OCI-LY1 (cell line): ENCODE data around the gene CD79A.

ENCODE experiments used
- H2AFZ ChIP-seq: fragments of 200-600 bp; sonication (generic), shearing (Covaris generic); 2 replicates; pipeline ENCODE4 v1.6.0; 2014; ENCODE audit warnings: antibody characterized with exemption, mild to moderate bottlenecking, low read length
- H3F3A ChIP-seq: fragments of 200-600 bp; sonication (generic), shearing (Covaris generic); 2 replicates; pipeline ENCODE4 v1.6.0; 2014; ENCODE audit warnings: mild to moderate bottlenecking, antibody characterized with exemption, low read length, moderate library complexity; ENCODE audit not compliant: insufficient read depth
- H3K27ac ChIP-seq: fragments of 200-600 bp; sonication (generic); 2 replicates; pipeline ENCODE4 v1.5.1; 2014; ENCODE audit warnings: low read length, mixed run types, mild to moderate bottlenecking, low read depth; ENCODE audit not compliant: poor library complexity, severe bottlenecking
- H3K27me3 ChIP-seq: fragments of 200-600 bp; sonication (generic); 2 replicates; pipeline ENCODE4 v1.6.0; 2014; ENCODE audit warnings: antibody characterized with exemption, mild to moderate bottlenecking, low read length, moderate library complexity; ENCODE audit not compliant: insufficient read depth
- H3K36me3 ChIP-seq: fragments of 200-600 bp; sonication (generic); 2 replicates; pipeline ENCODE4 v1.6.1; 2014; ENCODE audit warnings: mild to moderate bottlenecking, antibody characterized with exemption, low read length, moderate library complexity, mixed read lengths; ENCODE audit not compliant: insufficient read depth
- H3K4me1 ChIP-seq: fragments of 200-600 bp; sonication (generic); 2 replicates; pipeline ENCODE4 v1.5.1; 2014; ENCODE audit warnings: mild to moderate bottlenecking, low read length, moderate library complexity; ENCODE audit not compliant: insufficient read depth, severe bottlenecking
- H3K4me2 ChIP-seq: fragments of 200-600 bp; sonication (generic), shearing (Covaris generic); 2 replicates; pipeline ENCODE4 v1.6.1; 2014; ENCODE audit warnings: low read length
- H3K4me3 ChIP-seq: fragments of 200-600 bp; sonication (generic); 2 replicates; pipeline ENCODE4 v1.5.1; 2014; ENCODE audit warnings: low read length, low read depth, mild to moderate bottlenecking, mixed read lengths; ENCODE audit not compliant: poor library complexity, severe bottlenecking
- H3K79me2 ChIP-seq: fragments of 200-600 bp; shearing (Covaris generic); 2 replicates; pipeline ENCODE4 v1.6.1; 2016; ENCODE audit warnings: mixed run types, low read length, mixed read lengths; ENCODE audit not compliant: insufficient read depth
- H3K9ac ChIP-seq: fragments of 200-600 bp; sonication (generic), shearing (Covaris generic); 2 replicates; pipeline ENCODE4 v1.6.1; 2014; ENCODE audit warnings: mild to moderate bottlenecking, low read length, mixed read lengths
- H3K9me2 ChIP-seq: fragments of 200-600 bp; sonication (generic), shearing (Covaris generic); 2 replicates; pipeline ENCODE4 v1.6.1; 2014; ENCODE audit warnings: low read depth, mild to moderate bottlenecking, low read length, mixed read lengths
- H3K9me3 ChIP-seq: fragments of 200-600 bp; shearing (Covaris generic); 2 replicates; pipeline ENCODE4 v1.6.1; 2014; ENCODE audit warnings: low read length, mixed read lengths
- H4K20me1 ChIP-seq: fragments of 200-600 bp; sonication (generic), shearing (Covaris generic); 2 replicates; pipeline ENCODE4 v1.6.0; 2016; ENCODE audit warnings: mild to moderate bottlenecking, low read length; ENCODE audit not compliant: insufficient read depth
- EZH2 ChIP-seq: fragments of 200-600 bp; sonication (generic), shearing (Covaris generic); IDR thresholded peaks from 2 replicates; pipeline ENCODE4 v1.8.0; 2017; ENCODE audit warnings: borderline replicate concordance, mixed run types, mild to moderate bottlenecking, antibody characterized with exemption, low read length, moderate library complexity, mixed read lengths
- TF ChIP-seq, protein P1 (sequence below): fragments of 200-600 bp; sonication (generic), shearing (Covaris generic); IDR thresholded peaks from 2 replicates; pipeline ENCODE4 v1.5.1; 2017; ENCODE audit warnings: mild to moderate bottlenecking, antibody characterized with exemption, low read length, moderate library complexity, mixed read lengths

Gene CD79A

GRCh38 chr19:41862445-41862986 is 14.6 kb upstream of the CD79A start:
- Histone ChIP-seq H2AFZ (no peak overlapping the region), H4K20me1 (no peaks in the 10 kb centered on the region), H3K36me3 (peaks cover 70% of the 10 kb centered on the region), H3K9me2 (no peaks in the 10 kb centered on the region), H3K4me1 (peaks cover 73% of the 10 kb centered on the region), H3K27ac (peak overlapping the region; percentile 92), H3K9ac (peak overlapping the region; percentile 100; the same call in 1 of the 2 replicates), H3K27me3 (no peaks in the 10 kb centered on the region), H3K4me2 (peak overlapping the region; percentile 92), H3K79me2 (peaks cover 47% of the 10 kb centered on the region), H3K9me3 (no peaks in the 10 kb centered on the region), H3K4me3 (peak overlapping the region; percentile 100), H3F3A (no peaks in the 10 kb centered on the region)
- TF ChIP-seq, protein P1, sequence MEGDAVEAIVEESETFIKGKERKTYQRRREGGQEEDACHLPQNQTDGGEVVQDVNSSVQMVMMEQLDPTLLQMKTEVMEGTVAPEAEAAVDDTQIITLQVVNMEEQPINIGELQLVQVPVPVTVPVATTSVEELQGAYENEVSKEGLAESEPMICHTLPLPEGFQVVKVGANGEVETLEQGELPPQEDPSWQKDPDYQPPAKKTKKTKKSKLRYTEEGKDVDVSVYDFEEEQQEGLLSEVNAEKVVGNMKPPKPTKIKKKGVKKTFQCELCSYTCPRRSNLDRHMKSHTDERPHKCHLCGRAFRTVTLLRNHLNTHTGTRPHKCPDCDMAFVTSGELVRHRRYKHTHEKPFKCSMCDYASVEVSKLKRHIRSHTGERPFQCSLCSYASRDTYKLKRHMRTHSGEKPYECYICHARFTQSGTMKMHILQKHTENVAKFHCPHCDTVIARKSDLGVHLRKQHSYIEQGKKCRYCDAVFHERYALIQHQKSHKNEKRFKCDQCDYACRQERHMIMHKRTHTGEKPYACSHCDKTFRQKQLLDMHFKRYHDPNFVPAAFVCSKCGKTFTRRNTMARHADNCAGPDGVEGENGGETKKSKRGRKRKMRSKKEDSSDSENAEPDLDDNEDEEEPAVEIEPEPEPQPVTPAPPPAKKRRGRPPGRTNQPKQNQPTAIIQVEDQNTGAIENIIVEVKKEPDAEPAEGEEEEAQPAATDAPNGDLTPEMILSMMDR = no peak
- TF ChIP-seq EZH2 = no peak

DNA sequence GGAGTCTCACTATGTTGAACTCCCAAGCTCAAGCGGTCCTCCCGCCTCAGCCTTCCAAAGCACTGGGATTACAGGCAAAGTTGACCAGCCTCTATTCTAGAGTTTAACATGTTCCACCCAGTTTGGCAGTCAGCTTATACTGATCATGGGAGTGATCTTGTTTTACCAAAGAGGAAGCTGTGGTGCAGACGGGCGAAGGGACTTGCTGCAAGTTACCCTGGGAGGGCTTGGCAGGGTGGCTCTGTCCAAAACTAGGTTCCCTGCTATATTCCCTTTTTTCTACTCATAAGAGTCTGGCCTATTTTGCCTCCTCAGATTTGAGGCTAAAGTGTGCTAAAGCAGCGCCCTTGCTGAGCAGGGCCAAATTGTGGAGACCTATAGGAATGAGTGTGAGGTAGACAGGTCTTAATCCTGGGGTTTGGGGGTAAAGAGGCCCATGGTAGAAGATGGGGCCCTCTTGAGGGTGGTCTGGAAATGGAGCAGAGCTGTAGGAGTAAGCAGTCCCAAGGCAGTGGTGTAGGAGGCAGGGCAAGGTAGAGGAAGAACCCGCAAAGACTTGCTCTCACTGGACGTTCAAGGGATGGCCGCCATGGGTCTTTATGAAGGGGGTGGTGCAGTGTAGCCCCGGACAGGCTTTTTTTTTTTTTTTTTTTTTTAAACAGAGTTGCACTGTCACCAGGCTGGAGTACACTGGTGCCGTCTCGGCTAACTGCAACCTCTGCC is 13.7 kb upstream of the CD79A start:
- Histone ChIP-seq H3K36me3 (peaks cover 79% of the 10 kb centered on the region), H2AFZ (no peak overlapping the region), H4K20me1 (no peaks in the 10 kb centered on the region), H3K9me3 (no peaks in the 10 kb centered on the region), H3K4me2 (peak overlapping the region; percentile 92), H3K9me2 (no peaks in the 10 kb centered on the region), H3K4me3 (peak overlapping the region; percentile 100), H3K9ac (peak overlapping the region; percentile 37; the same call in 1 of the 2 replicates), H3K27me3 (no peaks in the 10 kb centered on the region), H3F3A (no peaks in the 10 kb centered on the region), H3K4me1 (peaks cover 82% of the 10 kb centered on the region), H3K79me2 (peaks cover 50% of the 10 kb centered on the region), H3K27ac (peak overlapping the region; percentile 92)
- no peak for TF ChIP-seq EZH2
- TF ChIP-seq, protein P1 = no peak

GRCh38 chr19:41864374-41864773 is 12.7 kb upstream of the CD79A start:
- H4K20me1 ChIP-seq = no peaks in the 10 kb centered on the region

More at GRCh38 chr19:41864374-41864773, 12.7 kb upstream of the CD79A start:
- H3K9ac ChIP-seq = peak overlapping the region; percentile 1; the same call in 1 of the 2 replicates
- no peaks in the 10 kb centered on the region for H3F3A ChIP-seq
- H3K27ac ChIP-seq = peak overlapping the region; percentile 48
- peaks cover 85% of the 10 kb centered on the region for H3K4me1 ChIP-seq
- H3K9me2 ChIP-seq = no peaks in the 10 kb centered on the region
- TF ChIP-seq, protein P1 = no peak
- TF ChIP-seq EZH2 = no peak
- H3K79me2 ChIP-seq = peaks cover 50% of the 10 kb centered on the region
- peaks cover 89% of the 10 kb centered on the region for H3K36me3 ChIP-seq
- H3K9me3 ChIP-seq = no peaks in the 10 kb centered on the region
- peak overlapping the region; percentile 52; the same call in 1 of the 2 replicates for H3K4me2 ChIP-seq
- H3K27me3 ChIP-seq = no peaks in the 10 kb centered on the region
- H3K4me3 ChIP-seq = peak overlapping the region; percentile 30
- H2AFZ ChIP-seq = no peak overlapping the region
